Measurements from ENCODE around the gene UPB1. TPM values are rescaled to one million over a fixed set of nuclear protein-coding genes. Genes with fewer than 3 reads are reported as not detected.
A peak's percentile ranks its signal among the peaks of the same experiment; 100 is the strongest.

The UPB1 gene
- total and polyA plus RNA-seq, 4 donors = 7.1 to 115 (median 58.8) TPM

DNA sequence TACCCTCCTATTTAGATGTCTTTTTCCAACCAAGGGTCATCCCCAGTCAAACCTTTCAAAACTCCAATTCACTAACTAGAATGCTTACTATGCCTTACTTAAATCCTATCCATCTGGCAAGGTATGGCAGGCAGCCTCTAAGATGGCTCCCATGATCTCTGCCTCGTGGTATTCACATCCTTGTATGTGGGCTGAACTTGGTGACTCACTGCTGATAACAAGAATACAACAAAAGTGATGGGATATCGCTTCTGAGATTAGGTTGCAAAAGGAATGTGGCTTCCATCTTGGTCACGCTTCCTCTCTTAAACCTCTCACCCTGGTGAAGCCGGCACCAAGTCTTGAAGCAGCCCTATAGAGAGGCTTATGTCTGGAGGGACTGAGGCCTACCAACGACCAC lies 29.6 kb upstream of the UPB1 start:
- H3K27me3 ChIP-seq (ENCODE audit: control insufficient read depth in 4 of 4, insufficient read depth in 4 of 4, low read length in 3 of 4) = no peaks in the 10 kb centered on the region
- peaks cover 2 to 17% (median 9%) of the 10 kb centered on the region in 4 donors for H3K36me3 ChIP-seq (ENCODE audit: control insufficient read depth in 4 of 4, insufficient read depth in 3 of 4, low read depth in 1 of 4, low read length in 3 of 4)
- peak overlapping the region in 1 of 2 donors; percentile 18 for H3K27ac ChIP-seq (ENCODE audit: low read depth in 1 of 2, low read length in 2 of 2)
- H3K4me3 ChIP-seq (ENCODE audit: low read depth in 1 of 3, low read length in 3 of 3) = no peak overlapping the region
- DNase-seq (ENCODE audit: low spot score) = no peak
- H3K9ac ChIP-seq (ENCODE audit: low read depth in 1 of 2, low read length in 2 of 2) = no peak overlapping the region
- WGBS = 79% methylated on average over 5 of the region's 5 CpGs
- no peaks in the 10 kb centered on the region for H3K9me3 ChIP-seq (ENCODE audit: control insufficient read depth in 4 of 4, low read length in 3 of 4)
- H3K4me1 ChIP-seq (ENCODE audit: control insufficient read depth in 4 of 4, insufficient read depth in 4 of 4, low read length in 3 of 4) = peaks cover 0 to 9% (median 3%) of the 10 kb centered on the region in 4 donors
- TF ChIP-seq EGR1 (IDR thresholded peaks at IDR 0.05; ENCODE audit: low read depth in 2 of 2) (no peak), HNF4G (IDR thresholded peaks at IDR 0.05) (no peak), RXRA (IDR thresholded peaks at IDR 0.05) (no peak), HNF4A (conservative IDR thresholded peaks at IDR 0.05) (no peak), FOXA1 (IDR thresholded peaks at IDR 0.05) (no peak), RAD21 (IDR thresholded peaks at IDR 0.05) (no peak), JUND (IDR thresholded peaks at IDR 0.05) (no peak), YY1 (IDR thresholded peaks at IDR 0.05) (no peak), FOXA2 (IDR thresholded peaks at IDR 0.05) (no peak), TAF1 (conservative IDR thresholded peaks at IDR 0.05) (no peak), SP1 (IDR thresholded peaks at IDR 0.05) (no peak), NR2F2 (IDR thresholded peaks at IDR 0.05) (no peak), GABPA (IDR thresholded peaks at IDR 0.05 in 1 of 2, conservative IDR thresholded peaks at IDR 0.05 in 1 of 2) (no peak)
- TF ChIP-seq, protein P1, sequence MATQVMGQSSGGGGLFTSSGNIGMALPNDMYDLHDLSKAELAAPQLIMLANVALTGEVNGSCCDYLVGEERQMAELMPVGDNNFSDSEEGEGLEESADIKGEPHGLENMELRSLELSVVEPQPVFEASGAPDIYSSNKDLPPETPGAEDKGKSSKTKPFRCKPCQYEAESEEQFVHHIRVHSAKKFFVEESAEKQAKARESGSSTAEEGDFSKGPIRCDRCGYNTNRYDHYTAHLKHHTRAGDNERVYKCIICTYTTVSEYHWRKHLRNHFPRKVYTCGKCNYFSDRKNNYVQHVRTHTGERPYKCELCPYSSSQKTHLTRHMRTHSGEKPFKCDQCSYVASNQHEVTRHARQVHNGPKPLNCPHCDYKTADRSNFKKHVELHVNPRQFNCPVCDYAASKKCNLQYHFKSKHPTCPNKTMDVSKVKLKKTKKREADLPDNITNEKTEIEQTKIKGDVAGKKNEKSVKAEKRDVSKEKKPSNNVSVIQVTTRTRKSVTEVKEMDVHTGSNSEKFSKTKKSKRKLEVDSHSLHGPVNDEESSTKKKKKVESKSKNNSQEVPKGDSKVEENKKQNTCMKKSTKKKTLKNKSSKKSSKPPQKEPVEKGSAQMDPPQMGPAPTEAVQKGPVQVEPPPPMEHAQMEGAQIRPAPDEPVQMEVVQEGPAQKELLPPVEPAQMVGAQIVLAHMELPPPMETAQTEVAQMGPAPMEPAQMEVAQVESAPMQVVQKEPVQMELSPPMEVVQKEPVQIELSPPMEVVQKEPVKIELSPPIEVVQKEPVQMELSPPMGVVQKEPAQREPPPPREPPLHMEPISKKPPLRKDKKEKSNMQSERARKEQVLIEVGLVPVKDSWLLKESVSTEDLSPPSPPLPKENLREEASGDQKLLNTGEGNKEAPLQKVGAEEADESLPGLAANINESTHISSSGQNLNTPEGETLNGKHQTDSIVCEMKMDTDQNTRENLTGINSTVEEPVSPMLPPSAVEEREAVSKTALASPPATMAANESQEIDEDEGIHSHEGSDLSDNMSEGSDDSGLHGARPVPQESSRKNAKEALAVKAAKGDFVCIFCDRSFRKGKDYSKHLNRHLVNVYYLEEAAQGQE (IDR thresholded peaks at IDR 0.05) = no peak
- TF ChIP-seq, protein P2, sequence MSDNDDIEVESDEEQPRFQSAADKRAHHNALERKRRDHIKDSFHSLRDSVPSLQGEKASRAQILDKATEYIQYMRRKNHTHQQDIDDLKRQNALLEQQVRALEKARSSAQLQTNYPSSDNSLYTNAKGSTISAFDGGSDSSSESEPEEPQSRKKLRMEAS (IDR thresholded peaks at IDR 0.05) = no peak
- TF ChIP-seq, protein P3, sequence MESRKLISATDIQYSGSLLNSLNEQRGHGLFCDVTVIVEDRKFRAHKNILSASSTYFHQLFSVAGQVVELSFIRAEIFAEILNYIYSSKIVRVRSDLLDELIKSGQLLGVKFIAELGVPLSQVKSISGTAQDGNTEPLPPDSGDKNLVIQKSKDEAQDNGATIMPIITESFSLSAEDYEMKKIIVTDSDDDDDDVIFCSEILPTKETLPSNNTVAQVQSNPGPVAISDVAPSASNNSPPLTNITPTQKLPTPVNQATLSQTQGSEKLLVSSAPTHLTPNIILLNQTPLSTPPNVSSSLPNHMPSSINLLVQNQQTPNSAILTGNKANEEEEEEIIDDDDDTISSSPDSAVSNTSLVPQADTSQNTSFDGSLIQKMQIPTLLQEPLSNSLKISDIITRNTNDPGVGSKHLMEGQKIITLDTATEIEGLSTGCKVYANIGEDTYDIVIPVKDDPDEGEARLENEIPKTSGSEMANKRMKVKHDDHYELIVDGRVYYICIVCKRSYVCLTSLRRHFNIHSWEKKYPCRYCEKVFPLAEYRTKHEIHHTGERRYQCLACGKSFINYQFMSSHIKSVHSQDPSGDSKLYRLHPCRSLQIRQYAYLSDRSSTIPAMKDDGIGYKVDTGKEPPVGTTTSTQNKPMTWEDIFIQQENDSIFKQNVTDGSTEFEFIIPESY (IDR thresholded peaks at IDR 0.05) = no peak
- TF ChIP-seq, protein P4, sequence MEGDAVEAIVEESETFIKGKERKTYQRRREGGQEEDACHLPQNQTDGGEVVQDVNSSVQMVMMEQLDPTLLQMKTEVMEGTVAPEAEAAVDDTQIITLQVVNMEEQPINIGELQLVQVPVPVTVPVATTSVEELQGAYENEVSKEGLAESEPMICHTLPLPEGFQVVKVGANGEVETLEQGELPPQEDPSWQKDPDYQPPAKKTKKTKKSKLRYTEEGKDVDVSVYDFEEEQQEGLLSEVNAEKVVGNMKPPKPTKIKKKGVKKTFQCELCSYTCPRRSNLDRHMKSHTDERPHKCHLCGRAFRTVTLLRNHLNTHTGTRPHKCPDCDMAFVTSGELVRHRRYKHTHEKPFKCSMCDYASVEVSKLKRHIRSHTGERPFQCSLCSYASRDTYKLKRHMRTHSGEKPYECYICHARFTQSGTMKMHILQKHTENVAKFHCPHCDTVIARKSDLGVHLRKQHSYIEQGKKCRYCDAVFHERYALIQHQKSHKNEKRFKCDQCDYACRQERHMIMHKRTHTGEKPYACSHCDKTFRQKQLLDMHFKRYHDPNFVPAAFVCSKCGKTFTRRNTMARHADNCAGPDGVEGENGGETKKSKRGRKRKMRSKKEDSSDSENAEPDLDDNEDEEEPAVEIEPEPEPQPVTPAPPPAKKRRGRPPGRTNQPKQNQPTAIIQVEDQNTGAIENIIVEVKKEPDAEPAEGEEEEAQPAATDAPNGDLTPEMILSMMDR (IDR thresholded peaks at IDR 0.05; ENCODE audit: low read depth, low read length, missing input control) = no peak
- TF ChIP-seq, protein P5, sequence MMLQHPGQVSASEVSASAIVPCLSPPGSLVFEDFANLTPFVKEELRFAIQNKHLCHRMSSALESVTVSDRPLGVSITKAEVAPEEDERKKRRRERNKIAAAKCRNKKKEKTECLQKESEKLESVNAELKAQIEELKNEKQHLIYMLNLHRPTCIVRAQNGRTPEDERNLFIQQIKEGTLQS (IDR thresholded peaks at IDR 0.05) = no peak

Data from liver (tissue), 9 donors.